OCI-LY1 (cell line): ENCODE results near the gene EXOSC1.

Experiments used
- EZH2 ChIP-seq: fragments of 200-600 bp; sonication (generic), shearing (Covaris generic); IDR thresholded peaks from 2 replicates; pipeline ENCODE4 v1.8.0; 2017; ENCODE audit warnings: borderline replicate concordance, mixed run types, mild to moderate bottlenecking, antibody characterized with exemption, low read length, moderate library complexity, mixed read lengths
- TF ChIP-seq, protein P1 (sequence below): fragments of 200-600 bp; sonication (generic), shearing (Covaris generic); IDR thresholded peaks from 2 replicates; pipeline ENCODE4 v1.5.1; 2017; ENCODE audit warnings: mild to moderate bottlenecking, antibody characterized with exemption, low read length, moderate library complexity, mixed read lengths

DNA sequence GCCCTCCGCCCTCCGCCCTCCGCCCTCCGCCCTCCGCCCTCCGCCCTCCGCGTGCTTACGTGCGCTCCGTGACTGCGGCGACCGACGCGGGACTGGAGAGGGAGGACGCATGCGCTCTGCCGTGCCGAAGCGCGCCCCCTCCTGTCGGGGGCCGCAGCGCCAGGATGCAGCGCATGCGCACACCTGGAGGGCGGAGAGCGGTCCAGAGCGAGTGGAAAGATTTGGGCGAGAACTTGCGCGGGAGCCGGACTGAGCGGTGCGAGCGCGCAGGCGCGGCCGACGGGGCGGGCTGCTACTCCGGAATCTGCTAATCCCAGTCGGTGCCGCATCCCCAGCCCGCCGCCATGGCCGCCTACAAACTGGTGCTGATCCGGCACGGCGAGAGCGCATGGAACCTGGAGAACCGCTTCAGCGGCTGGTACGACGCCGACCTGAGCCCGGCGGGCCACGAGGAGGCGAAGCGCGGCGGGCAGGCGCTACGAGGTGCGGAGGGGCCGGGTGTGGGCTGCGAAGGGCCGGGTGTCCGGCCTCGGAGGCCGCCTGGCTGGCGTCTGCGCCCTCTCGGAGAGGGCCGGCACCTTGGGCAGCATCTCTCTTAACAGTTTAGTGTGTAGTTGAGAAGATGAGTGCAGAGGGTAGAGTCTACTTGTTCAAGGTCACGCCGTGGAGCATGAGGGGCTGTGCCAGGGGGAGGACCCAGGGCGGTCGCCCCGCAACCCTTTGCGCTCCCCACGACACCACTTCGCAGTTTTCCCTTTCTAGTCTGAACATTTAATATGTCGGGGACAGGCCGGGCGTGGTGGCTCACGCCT, 19.6 kb downstream of the EXOSC1 start, which contains the start of gene PGAM1:
- TF ChIP-seq, protein P1, sequence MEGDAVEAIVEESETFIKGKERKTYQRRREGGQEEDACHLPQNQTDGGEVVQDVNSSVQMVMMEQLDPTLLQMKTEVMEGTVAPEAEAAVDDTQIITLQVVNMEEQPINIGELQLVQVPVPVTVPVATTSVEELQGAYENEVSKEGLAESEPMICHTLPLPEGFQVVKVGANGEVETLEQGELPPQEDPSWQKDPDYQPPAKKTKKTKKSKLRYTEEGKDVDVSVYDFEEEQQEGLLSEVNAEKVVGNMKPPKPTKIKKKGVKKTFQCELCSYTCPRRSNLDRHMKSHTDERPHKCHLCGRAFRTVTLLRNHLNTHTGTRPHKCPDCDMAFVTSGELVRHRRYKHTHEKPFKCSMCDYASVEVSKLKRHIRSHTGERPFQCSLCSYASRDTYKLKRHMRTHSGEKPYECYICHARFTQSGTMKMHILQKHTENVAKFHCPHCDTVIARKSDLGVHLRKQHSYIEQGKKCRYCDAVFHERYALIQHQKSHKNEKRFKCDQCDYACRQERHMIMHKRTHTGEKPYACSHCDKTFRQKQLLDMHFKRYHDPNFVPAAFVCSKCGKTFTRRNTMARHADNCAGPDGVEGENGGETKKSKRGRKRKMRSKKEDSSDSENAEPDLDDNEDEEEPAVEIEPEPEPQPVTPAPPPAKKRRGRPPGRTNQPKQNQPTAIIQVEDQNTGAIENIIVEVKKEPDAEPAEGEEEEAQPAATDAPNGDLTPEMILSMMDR: peak; percentile 32; the same call in 1 of the 2 replicates
- no peak for TF ChIP-seq EZH2
